Measurements from ENCODE around the gene LRRC56.

DNA sequence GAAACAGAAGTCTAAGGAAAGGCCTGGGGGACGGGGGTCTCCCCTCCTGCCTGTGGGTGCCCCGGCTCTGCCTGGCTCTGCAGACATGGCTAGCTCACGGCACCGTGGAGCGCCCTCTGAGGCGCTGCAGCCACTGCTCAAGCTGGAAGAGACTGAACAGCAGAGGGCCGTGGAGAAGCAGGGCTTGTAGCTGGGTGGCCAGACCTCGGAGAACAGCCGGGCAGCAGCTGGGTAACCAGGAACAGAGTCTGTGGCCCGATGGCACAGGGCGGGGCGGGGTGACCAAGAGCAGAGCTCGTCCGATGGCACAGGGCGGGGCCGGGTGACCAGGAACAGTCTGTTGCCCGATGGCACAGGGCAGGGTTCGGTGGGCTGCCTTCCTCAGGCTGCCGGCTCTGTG, 48.3 kb upstream of the LRRC56 start:
- TF ChIP-seq EZH2 (IDR thresholded peaks at IDR 0.05; ENCODE audit: insufficient read depth, low read length) (no peak), CTCF (IDR thresholded peaks at IDR 0.05; ENCODE audit: insufficient read depth, low read depth, low read length) (no peak)

Data from astrocyte (in vitro differentiated cells and primary cell).